GM21786 (cell line): ENCODE data around the gene MSANTD4.
"Not testable (repeated sequence)": the region's sequence is repeated elsewhere in the genome, so short reads cannot be mapped to it uniquely, and the experiment has no call there.

Experiments used
- ATAC-seq: cut with Tn5 transposase; IDR thresholded peaks from one replicate; pipeline ENCODE4 v1.9.1; 2021; ENCODE audit not compliant: unreplicated experiment

The MSANTD4 gene

GRCh38 chr11:106021967-106022794, at the start of gene MSANTD4:
Gene MSANTD4, minus strand, starts transcription at chr11:106022240. Its CDS starts 11,323 bp downstream, at chr11:106010917.
- ATAC-seq: peak; percentile 97

- no peak for ATAC-seq
These were observed 48.6 kb upstream of the MSANTD4 start for GRCh38 chr11:106070606-106071005.

- ATAC-seq: no peak
These were observed 41.0 kb upstream of the MSANTD4 start for GRCh38 chr11:106063009-106063408.

- ATAC-seq: peak; percentile 53
These were observed 40.2 kb upstream of the MSANTD4 start for GRCh38 chr11:106061954-106062949.

- no peak for ATAC-seq
These were observed 39.3 kb upstream of the MSANTD4 start for GRCh38 chr11:106061249-106061784.

GRCh38 chr11:106059617-106060016, 37.6 kb upstream of the MSANTD4 start:
- ATAC-seq: no peak

GRCh38 chr11:106058377-106058776, 36.3 kb upstream of the MSANTD4 start:
- not testable (repeated sequence) for ATAC-seq

GRCh38 chr11:106051103-106051502, 29.1 kb upstream of the MSANTD4 start:
- ATAC-seq: no peak

- no peak for ATAC-seq
These were observed 27.9 kb upstream of the MSANTD4 start for GRCh38 chr11:106049727-106050476.

- ATAC-seq: no peak
These were observed 25.6 kb upstream of the MSANTD4 start for GRCh38 chr11:106047631-106048030.

GRCh38 chr11:106043540-106043939, 21.5 kb upstream of the MSANTD4 start:
- no peak for ATAC-seq

GRCh38 chr11:106032861-106033260, 10.8 kb upstream of the MSANTD4 start:
- no peak for ATAC-seq

- ATAC-seq: no peak
These were observed 9.9 kb upstream of the MSANTD4 start for GRCh38 chr11:106031936-106032335.

GRCh38 chr11:106031202-106031810, 9.3 kb upstream of the MSANTD4 start:
- no peak for ATAC-seq

- ATAC-seq: no peak
These were observed 8.6 kb upstream of the MSANTD4 start for GRCh38 chr11:106030609-106031008.

GRCh38 chr11:106022795-106023275, 795 bp upstream of the MSANTD4 start:
- no peak for ATAC-seq

- peak; percentile 6 for ATAC-seq
These were observed 666 bp downstream of the MSANTD4 start for GRCh38 chr11:106021181-106021966.

GRCh38 chr11:106017093-106017492, 4.9 kb downstream of the MSANTD4 start:
- no peak for ATAC-seq

GRCh38 chr11:106015066-106015465, 7.0 kb downstream of the MSANTD4 start:
- ATAC-seq: no peak
